Breast epithelium (tissue), 3 donors: Measurements from ENCODE around the gene KIAA0319L.

Source experiments
- POLR2A ChIP-seq: fragments of 450-650 bp; IDR thresholded peaks from one replicate; pipeline ENCODE4 v1.6.1; 2016; ENCODE audit warnings: antibody characterized with exemption, mild to moderate bottlenecking, moderate library complexity
- POLR2AphosphoS5 ChIP-seq, 3 donors: sonication (generic); formaldehyde crosslinking; IDR thresholded peaks; one replicate each; pipeline ENCODE4 v1.6.1; 2017; ENCODE audit warnings: antibody characterized with exemption in 3 of 3
- TF ChIP-seq, protein P1 (sequence below), 3 donors: fragments of 450-650 bp; IDR thresholded peaks; one replicate each; pipeline ENCODE4 v1.5.1; 2016 to 2017; ENCODE audit warnings: antibody characterized with exemption in 3 of 3, mild to moderate bottlenecking in 3 of 3, moderate library complexity in 3 of 3

GRCh38 chr1:35428360-35428759 is 128.8 kb downstream of the KIAA0319L start:
- TF ChIP-seq, protein P1, sequence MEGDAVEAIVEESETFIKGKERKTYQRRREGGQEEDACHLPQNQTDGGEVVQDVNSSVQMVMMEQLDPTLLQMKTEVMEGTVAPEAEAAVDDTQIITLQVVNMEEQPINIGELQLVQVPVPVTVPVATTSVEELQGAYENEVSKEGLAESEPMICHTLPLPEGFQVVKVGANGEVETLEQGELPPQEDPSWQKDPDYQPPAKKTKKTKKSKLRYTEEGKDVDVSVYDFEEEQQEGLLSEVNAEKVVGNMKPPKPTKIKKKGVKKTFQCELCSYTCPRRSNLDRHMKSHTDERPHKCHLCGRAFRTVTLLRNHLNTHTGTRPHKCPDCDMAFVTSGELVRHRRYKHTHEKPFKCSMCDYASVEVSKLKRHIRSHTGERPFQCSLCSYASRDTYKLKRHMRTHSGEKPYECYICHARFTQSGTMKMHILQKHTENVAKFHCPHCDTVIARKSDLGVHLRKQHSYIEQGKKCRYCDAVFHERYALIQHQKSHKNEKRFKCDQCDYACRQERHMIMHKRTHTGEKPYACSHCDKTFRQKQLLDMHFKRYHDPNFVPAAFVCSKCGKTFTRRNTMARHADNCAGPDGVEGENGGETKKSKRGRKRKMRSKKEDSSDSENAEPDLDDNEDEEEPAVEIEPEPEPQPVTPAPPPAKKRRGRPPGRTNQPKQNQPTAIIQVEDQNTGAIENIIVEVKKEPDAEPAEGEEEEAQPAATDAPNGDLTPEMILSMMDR (IDR thresholded peaks at IDR 0.05) = no peak
- TF ChIP-seq POLR2A = no peak
- TF ChIP-seq POLR2AphosphoS5 (IDR thresholded peaks at IDR 0.05) = no peak
